GM23248 (cell line): Measurements from ENCODE around the gene CLDN20.

Experiments
- EZH2 ChIP-seq: fragments of 200-600 bp; sonication (generic); IDR thresholded peaks from 2 replicates; pipeline ENCODE4 v1.6.1; 2018; ENCODE audit warnings: antibody characterized with exemption, mild to moderate bottlenecking; ENCODE audit not compliant: insufficient read depth, poor library complexity, severe bottlenecking
- EZH2phosphoT487 ChIP-seq: fragments of 200-600 bp; sonication (generic); IDR thresholded peaks from 2 replicates; pipeline ENCODE4 v1.6.1; 2018; ENCODE audit warnings: antibody characterized with exemption, moderate library complexity, mild to moderate bottlenecking, low read depth; ENCODE audit not compliant: insufficient read depth

- TF ChIP-seq EZH2 (no peak), EZH2phosphoT487 (no peak)
These were observed 47.8 kb downstream of the CLDN20 start for GRCh38 chr6:155311583-155311982.
